ENCODE data around the gene SMAD4. TPM values are rescaled to one million over a fixed set of nuclear protein-coding genes. Genes with fewer than 3 reads are reported as not detected.

Gene SMAD4
- total RNA-seq, 1 experiment from 2014 or later = 61.3 TPM

DNA sequence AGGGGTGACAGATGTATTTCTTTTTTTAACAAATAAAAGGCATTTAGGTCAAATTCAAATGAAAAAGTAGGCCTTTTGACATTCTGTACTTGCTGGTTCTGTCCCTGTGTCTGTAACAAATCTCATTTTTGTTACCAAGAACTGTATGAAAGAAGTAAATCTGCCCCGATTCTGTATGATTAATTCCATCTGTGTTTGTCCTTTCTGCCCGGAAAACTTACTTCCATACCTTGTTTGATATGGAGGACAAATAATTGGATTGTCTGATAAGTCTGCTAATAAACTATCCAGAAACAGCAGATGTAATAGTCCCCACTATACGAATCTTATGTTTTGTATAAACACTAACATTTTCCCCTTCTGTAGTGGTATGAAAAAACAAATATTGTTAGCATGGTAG lies 97.7 kb downstream of the SMAD4 start:
- in situ Hi-C loops (cut with HindIII; ENCODE audit: low pct_unique_long_range_greater_than_20kb, low sequenced_read_pairs) (no loop called here), intact Hi-C loops (cut with micrococcal nuclease; ENCODE audit: unreplicated experiment) (no loop called here)
- ChIA-PET CTCF (no interaction called here), POLR2A (no interaction called here)
- Histone ChIP-seq H3K36me3 (ENCODE audit: control insufficient read depth, insufficient read depth, low read length) (no peaks in the 10 kb centered on the region), H3K27ac (ENCODE audit: low read length) (no peak overlapping the region), H3K4me3 (ENCODE audit: low read depth in 2 of 2, low read length in 2 of 2) (no peak overlapping the region), H3K27me3 (ENCODE audit: control insufficient read depth, insufficient read depth, low read length) (no peaks in the 10 kb centered on the region), H3K4me1 (ENCODE audit: control insufficient read depth, insufficient read depth, low read length) (no peaks in the 10 kb centered on the region), H3K9me3 (ENCODE audit: control insufficient read depth, insufficient read depth, low read depth, low read length) (no peaks in the 10 kb centered on the region)
- BruUV-seq (replicated peaks) = no TSS peak
- no peak for ATAC-seq
- DNase-seq (ENCODE audit: low read depth, low spot score) = no peak
- no peak for TF ChIP-seq SIN3A (IDR thresholded peaks at IDR 0.05; ENCODE audit: borderline replicate concordance, insufficient read depth, low read depth, low read length)
- TF ChIP-seq, protein P1, sequence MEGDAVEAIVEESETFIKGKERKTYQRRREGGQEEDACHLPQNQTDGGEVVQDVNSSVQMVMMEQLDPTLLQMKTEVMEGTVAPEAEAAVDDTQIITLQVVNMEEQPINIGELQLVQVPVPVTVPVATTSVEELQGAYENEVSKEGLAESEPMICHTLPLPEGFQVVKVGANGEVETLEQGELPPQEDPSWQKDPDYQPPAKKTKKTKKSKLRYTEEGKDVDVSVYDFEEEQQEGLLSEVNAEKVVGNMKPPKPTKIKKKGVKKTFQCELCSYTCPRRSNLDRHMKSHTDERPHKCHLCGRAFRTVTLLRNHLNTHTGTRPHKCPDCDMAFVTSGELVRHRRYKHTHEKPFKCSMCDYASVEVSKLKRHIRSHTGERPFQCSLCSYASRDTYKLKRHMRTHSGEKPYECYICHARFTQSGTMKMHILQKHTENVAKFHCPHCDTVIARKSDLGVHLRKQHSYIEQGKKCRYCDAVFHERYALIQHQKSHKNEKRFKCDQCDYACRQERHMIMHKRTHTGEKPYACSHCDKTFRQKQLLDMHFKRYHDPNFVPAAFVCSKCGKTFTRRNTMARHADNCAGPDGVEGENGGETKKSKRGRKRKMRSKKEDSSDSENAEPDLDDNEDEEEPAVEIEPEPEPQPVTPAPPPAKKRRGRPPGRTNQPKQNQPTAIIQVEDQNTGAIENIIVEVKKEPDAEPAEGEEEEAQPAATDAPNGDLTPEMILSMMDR (IDR thresholded peaks at IDR 0.05) = no peak
- no peak for TF ChIP-seq POLR2AphosphoS5 (IDR thresholded peaks at IDR 0.05; ENCODE audit: low read depth, low read length)
- TF ChIP-seq, protein P2, sequence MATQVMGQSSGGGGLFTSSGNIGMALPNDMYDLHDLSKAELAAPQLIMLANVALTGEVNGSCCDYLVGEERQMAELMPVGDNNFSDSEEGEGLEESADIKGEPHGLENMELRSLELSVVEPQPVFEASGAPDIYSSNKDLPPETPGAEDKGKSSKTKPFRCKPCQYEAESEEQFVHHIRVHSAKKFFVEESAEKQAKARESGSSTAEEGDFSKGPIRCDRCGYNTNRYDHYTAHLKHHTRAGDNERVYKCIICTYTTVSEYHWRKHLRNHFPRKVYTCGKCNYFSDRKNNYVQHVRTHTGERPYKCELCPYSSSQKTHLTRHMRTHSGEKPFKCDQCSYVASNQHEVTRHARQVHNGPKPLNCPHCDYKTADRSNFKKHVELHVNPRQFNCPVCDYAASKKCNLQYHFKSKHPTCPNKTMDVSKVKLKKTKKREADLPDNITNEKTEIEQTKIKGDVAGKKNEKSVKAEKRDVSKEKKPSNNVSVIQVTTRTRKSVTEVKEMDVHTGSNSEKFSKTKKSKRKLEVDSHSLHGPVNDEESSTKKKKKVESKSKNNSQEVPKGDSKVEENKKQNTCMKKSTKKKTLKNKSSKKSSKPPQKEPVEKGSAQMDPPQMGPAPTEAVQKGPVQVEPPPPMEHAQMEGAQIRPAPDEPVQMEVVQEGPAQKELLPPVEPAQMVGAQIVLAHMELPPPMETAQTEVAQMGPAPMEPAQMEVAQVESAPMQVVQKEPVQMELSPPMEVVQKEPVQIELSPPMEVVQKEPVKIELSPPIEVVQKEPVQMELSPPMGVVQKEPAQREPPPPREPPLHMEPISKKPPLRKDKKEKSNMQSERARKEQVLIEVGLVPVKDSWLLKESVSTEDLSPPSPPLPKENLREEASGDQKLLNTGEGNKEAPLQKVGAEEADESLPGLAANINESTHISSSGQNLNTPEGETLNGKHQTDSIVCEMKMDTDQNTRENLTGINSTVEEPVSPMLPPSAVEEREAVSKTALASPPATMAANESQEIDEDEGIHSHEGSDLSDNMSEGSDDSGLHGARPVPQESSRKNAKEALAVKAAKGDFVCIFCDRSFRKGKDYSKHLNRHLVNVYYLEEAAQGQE (IDR thresholded peaks at IDR 0.05; ENCODE audit: insufficient read depth in 1 of 2, low read depth in 2 of 2, low read length in 1 of 2) = no peak
- TF ChIP-seq TCF7L2 (IDR thresholded peaks at IDR 0.05; ENCODE audit: low read depth, low read length) = no peak

DNA sequence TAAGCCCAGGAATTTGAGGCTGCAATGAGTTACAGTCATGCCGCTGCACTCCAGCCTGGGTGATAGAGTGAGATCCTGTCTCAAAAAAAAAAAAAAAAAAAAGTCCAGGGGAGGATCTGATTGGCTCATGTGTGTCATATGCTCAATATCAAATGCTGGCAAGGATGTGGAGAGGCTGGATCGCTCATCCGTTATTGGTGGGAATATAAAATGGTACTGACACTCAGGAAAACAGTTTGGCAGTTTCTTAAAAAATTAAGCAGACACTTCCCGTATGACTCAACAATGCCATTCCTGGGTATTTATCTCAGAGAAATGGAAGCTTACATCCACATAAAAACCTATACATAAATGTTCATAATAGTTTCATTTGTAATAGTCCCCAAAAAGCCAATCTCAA lies 98.5 kb downstream of the SMAD4 start:
- Histone ChIP-seq H3K36me3 (ENCODE audit: control insufficient read depth, insufficient read depth, low read length) (no peaks in the 10 kb centered on the region), H3K27me3 (ENCODE audit: control insufficient read depth, insufficient read depth, low read length) (no peaks in the 10 kb centered on the region), H3K4me1 (ENCODE audit: control insufficient read depth, insufficient read depth, low read length) (no peaks in the 10 kb centered on the region), H3K4me3 (ENCODE audit: low read depth in 2 of 2, low read length in 2 of 2) (no peak overlapping the region), H3K9me3 (ENCODE audit: control insufficient read depth, insufficient read depth, low read depth, low read length) (no peaks in the 10 kb centered on the region), H3K27ac (ENCODE audit: low read length) (no peak overlapping the region)
- CTCF ChIA-PET = no interaction called here
- POLR2A ChIA-PET = no interaction called here
- DNase-seq (ENCODE audit: low read depth, low spot score) = no peak
- BruUV-seq (replicated peaks) = no TSS peak
- in situ Hi-C loops (cut with HindIII; ENCODE audit: low pct_unique_long_range_greater_than_20kb, low sequenced_read_pairs) (no loop called here), intact Hi-C loops (cut with micrococcal nuclease; ENCODE audit: unreplicated experiment) (no loop called here)
- TF ChIP-seq, protein P1 (IDR thresholded peaks at IDR 0.05) = no peak
- TF ChIP-seq SIN3A (IDR thresholded peaks at IDR 0.05; ENCODE audit: borderline replicate concordance, insufficient read depth, low read depth, low read length) (no peak), POLR2AphosphoS5 (IDR thresholded peaks at IDR 0.05; ENCODE audit: low read depth, low read length) (no peak), TCF7L2 (IDR thresholded peaks at IDR 0.05; ENCODE audit: low read depth, low read length) (no peak)
- TF ChIP-seq, protein P2 (IDR thresholded peaks at IDR 0.05; ENCODE audit: insufficient read depth in 1 of 2, low read depth in 2 of 2, low read length in 1 of 2) = no peak
- ATAC-seq = no peak
